DND-41 (cell line): ENCODE data around the gene ALPL.
A peak's percentile ranks its signal among the peaks of the same experiment; 100 is the strongest.

ENCODE experiments used
- ATAC-seq: fragments of 200-7000 bp; cut with Tn5 transposase; 3 replicates; pipeline ENCODE4 v1.9.1; 2021; ENCODE audit warnings: low read depth; ENCODE audit not compliant: insufficient read depth
- DNase-seq: peaks from one replicate; pipeline ENCODE4 v3.0.0-alpha.2; 2020
- H2AFZ ChIP-seq: 2 replicates; pipeline ENCODE4 v1.6.0; 2012; ENCODE audit warnings: low read depth, low read length
- H3K27ac ChIP-seq: 2 replicates; pipeline ENCODE4 v1.5.1; 2012; ENCODE audit warnings: low read length, inconsistent platforms
- H3K27me3 ChIP-seq: fragments of 200-600 bp; sonication (generic); 2 replicates; pipeline ENCODE4 v1.6.0; 2012; ENCODE audit warnings: low read length, mild to moderate bottlenecking, inconsistent platforms; ENCODE audit not compliant: insufficient read depth, poor library complexity
- H3K36me3 ChIP-seq: 2 replicates; pipeline ENCODE4 v1.5.1; 2012; ENCODE audit warnings: low read length, inconsistent platforms; ENCODE audit not compliant: insufficient read depth
- H3K4me1 ChIP-seq: 2 replicates; pipeline ENCODE4 v1.5.1; 2012; ENCODE audit warnings: mild to moderate bottlenecking, low read length; ENCODE audit not compliant: insufficient read depth
- H3K4me2 ChIP-seq: 2 replicates; pipeline ENCODE4 v1.6.0; 2012; ENCODE audit warnings: mild to moderate bottlenecking, moderate library complexity, low read length, inconsistent platforms; ENCODE audit not compliant: insufficient read depth
- H3K4me3 ChIP-seq, 2 experiments: fragments of 200-600 bp in 1 of 2; shearing (Covaris generic) in 1 of 2; 2 replicates each; pipeline ENCODE4 v1.5.1; 2012 to 2016; ENCODE audit warnings: inconsistent platforms in 2 of 2, low read length in 2 of 2, mild to moderate bottlenecking in 2 of 2, low read depth in 1 of 2, moderate library complexity in 1 of 2
- H3K79me2 ChIP-seq: 2 replicates; pipeline ENCODE4 v1.6.0; 2012; ENCODE audit warnings: low read length, inconsistent platforms; ENCODE audit not compliant: insufficient read depth
- H3K9ac ChIP-seq: 2 replicates; pipeline ENCODE4 v1.6.0; 2012; ENCODE audit warnings: low read depth, mild to moderate bottlenecking, inconsistent platforms, low read length, moderate library complexity
- H3K9me3 ChIP-seq: 2 replicates; pipeline ENCODE4 v1.5.1; 2012; ENCODE audit warnings: low read length, moderate library complexity, mild to moderate bottlenecking, inconsistent platforms; ENCODE audit not compliant: insufficient read depth, severe bottlenecking
- H4K20me1 ChIP-seq: 2 replicates; pipeline ENCODE4 v1.6.0; 2012; ENCODE audit warnings: low read length; ENCODE audit not compliant: insufficient read depth
- EZH2 ChIP-seq: IDR thresholded peaks from 3 replicates; pipeline ENCODE4 v1.6.1; 2012; ENCODE audit warnings: borderline replicate concordance, low read depth, mild to moderate bottlenecking, moderate library complexity, low read length, inconsistent platforms; ENCODE audit not compliant: severe bottlenecking
- TF ChIP-seq, protein P1 (sequence below): IDR thresholded peaks from 2 replicates; pipeline ENCODE4 v1.5.1; 2012; ENCODE audit warnings: borderline replicate concordance, low read length, moderate library complexity, mild to moderate bottlenecking; ENCODE audit not compliant: poor library complexity, severe bottlenecking; ENCODE audit errors: extremely low read depth

The ALPL gene

DNA sequence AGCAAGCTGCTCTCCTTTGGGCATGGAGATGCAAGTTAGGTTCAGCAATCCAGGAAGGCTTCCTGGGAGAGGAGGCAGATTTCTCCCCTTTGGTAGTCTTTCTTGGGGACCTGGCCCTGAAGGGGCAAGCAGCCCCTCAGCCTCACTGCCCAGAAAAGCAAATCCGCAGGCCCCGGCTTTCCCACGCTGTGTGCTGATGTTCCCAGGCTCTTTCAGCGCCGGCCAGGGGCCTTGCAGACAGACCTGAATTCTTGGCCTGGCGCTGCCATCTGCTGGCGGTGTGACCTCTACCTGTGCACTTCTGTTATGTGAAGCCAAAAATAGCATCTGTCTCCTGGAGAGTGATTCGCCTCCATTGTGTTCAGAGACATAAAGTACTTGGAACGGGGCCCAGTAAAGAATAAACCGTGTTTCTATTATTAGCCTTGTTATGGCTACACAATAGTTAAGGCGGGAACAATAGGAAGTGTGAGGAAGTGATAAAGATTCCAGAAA is 64.8 kb downstream of the ALPL start:
- no peak overlapping the region for H2AFZ ChIP-seq
- no peak overlapping the region for H3K4me2 ChIP-seq
- ATAC-seq = peak; percentile 61; the same call in 1 of the 3 replicates
- H3K9ac ChIP-seq = no peak overlapping the region
- DNase-seq = peak; percentile 49
- no peak for TF ChIP-seq EZH2
- TF ChIP-seq, protein P1, sequence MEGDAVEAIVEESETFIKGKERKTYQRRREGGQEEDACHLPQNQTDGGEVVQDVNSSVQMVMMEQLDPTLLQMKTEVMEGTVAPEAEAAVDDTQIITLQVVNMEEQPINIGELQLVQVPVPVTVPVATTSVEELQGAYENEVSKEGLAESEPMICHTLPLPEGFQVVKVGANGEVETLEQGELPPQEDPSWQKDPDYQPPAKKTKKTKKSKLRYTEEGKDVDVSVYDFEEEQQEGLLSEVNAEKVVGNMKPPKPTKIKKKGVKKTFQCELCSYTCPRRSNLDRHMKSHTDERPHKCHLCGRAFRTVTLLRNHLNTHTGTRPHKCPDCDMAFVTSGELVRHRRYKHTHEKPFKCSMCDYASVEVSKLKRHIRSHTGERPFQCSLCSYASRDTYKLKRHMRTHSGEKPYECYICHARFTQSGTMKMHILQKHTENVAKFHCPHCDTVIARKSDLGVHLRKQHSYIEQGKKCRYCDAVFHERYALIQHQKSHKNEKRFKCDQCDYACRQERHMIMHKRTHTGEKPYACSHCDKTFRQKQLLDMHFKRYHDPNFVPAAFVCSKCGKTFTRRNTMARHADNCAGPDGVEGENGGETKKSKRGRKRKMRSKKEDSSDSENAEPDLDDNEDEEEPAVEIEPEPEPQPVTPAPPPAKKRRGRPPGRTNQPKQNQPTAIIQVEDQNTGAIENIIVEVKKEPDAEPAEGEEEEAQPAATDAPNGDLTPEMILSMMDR = peak; percentile 69
- H3K79me2 ChIP-seq = no peaks in the 10 kb centered on the region
- no peak overlapping the region for H3K4me3 ChIP-seq
- H3K27ac ChIP-seq = no peak overlapping the region
- H3K4me1 ChIP-seq = no peaks in the 10 kb centered on the region
- H3K9me3 ChIP-seq = no peaks in the 10 kb centered on the region
- peaks cover 7% of the 10 kb centered on the region for H4K20me1 ChIP-seq
- H3K36me3 ChIP-seq = no peaks in the 10 kb centered on the region
- no peaks in the 10 kb centered on the region for H3K27me3 ChIP-seq

DNA sequence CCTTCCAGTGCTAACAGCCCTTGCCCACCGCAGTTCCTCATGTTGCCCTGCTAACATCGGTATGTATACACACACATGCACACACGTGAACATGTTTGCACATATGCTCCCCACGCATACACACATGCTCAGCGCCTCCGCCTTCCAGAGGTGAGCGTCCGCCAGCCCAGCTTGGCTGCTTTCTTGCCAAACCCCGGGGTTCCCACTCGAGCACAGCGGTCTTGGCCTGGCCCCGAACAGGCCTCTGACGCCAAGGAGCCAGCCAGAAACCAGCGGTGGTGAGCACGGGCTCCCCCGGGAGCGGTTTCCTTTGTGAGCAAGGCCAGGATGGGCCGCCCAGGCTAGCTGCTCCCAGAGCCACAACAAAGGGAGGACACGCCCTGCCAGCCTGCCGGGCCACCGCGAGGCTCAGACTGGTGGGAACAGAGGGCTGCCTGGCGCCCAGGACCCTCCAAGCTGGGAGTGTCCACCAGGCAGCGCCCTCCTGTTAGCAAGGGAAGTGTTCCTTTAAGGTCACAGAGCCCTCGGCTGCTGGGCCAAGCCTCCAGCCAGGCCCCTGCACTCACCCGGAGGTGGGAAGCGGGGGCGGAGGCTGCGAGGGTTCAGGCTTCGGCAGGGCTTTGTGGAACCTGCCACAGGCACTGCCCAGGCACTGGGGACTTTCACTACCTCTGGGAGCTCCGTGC is 65.4 kb downstream of the ALPL start:
- no peak overlapping the region for H3K4me3 ChIP-seq
- TF ChIP-seq, protein P1 = no peak
- TF ChIP-seq EZH2 = no peak
- no peak overlapping the region for H3K27ac ChIP-seq
- H3K9me3 ChIP-seq = no peaks in the 10 kb centered on the region
- H3K4me2 ChIP-seq = no peak overlapping the region
- H4K20me1 ChIP-seq = peaks cover 7% of the 10 kb centered on the region
- no peak overlapping the region for H2AFZ ChIP-seq
- no peak overlapping the region for H3K9ac ChIP-seq
- H3K4me1 ChIP-seq = no peaks in the 10 kb centered on the region
- DNase-seq = no peak
- H3K36me3 ChIP-seq = no peaks in the 10 kb centered on the region
- no peaks in the 10 kb centered on the region for H3K79me2 ChIP-seq
- H3K27me3 ChIP-seq = peaks cover 2% of the 10 kb centered on the region
- no peak for ATAC-seq

DNA sequence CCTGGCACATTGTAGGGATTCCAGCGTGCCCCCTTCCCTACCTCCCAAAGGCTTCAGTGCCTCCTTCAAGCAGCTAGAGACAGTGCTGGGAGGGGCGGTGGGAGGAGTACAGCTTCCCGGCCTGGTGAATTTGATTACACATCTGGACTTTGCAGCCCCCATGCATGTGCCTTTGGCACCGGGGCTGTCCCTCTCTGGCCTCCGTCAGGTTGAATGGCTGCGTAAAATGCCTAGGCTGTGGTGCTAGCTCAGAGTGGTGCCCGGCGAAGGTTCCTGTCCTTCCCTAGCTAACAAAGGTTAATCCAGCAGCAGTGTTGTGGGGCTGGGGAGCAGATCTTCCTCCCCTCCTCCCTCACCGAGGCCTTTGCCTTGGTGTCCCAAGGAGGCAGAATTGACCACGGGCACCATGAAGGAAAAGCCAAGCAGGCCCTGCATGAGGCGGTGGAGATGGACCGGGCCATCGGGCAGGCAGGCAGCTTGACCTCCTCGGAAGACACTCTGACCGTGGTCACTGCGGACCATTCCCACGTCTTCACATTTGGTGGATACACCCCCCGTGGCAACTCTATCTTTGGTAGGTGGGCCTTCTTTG is 66.2 kb downstream of the ALPL start:
- Histone ChIP-seq H3K36me3 (no peaks in the 10 kb centered on the region), H3K27ac (no peak overlapping the region), H2AFZ (no peak overlapping the region), H3K9me3 (no peaks in the 10 kb centered on the region), H3K4me1 (no peaks in the 10 kb centered on the region), H3K79me2 (no peaks in the 10 kb centered on the region), H3K4me3 (no peak overlapping the region), H4K20me1 (peaks cover 4% of the 10 kb centered on the region), H3K9ac (no peak overlapping the region), H3K4me2 (no peak overlapping the region), H3K27me3 (peaks cover 5% of the 10 kb centered on the region)
- ATAC-seq (no peak), DNase-seq (no peak)
- TF ChIP-seq EZH2 = no peak
- TF ChIP-seq, protein P1 = no peak
